ENCODE data around the gene TRNAU1AP. TPM values are rescaled to one million over a fixed set of nuclear protein-coding genes. Genes with fewer than 3 reads are reported as not detected.

The TRNAU1AP gene
- total and polyA plus RNA-seq, 10 of the 15 experiments (the other 5 are each of a cell fraction or from before 2014, with no cell fraction given): 24.3 to 67.0 (median 31.8) TPM

- H3K9me3 ChIP-seq (replicated peaks; ENCODE audit: control insufficient read depth, insufficient read depth, low read length): no peaks in the 10 kb centered on the region
- ATAC-seq: no peak
- intact Hi-C loops (cut with micrococcal nuclease; ENCODE audit: unreplicated experiment): no loop called here
- H4K20me1 ChIP-seq (ENCODE audit: control insufficient read depth, insufficient read depth): no peaks in the 10 kb centered on the region
- no peak overlapping the region for H3K4me2 ChIP-seq (ENCODE audit: control insufficient read depth, insufficient read depth)
- no peaks in the 10 kb centered on the region for H3K27me3 ChIP-seq (replicated peaks in 1 of 2; ENCODE audit: control insufficient read depth in 2 of 2, insufficient read depth in 2 of 2, low read length in 1 of 2)
- ChIA-PET CTCF (no interaction called here), POLR2A (interaction anchor here (0.6 kb wide), 1 partner anchor 220 kb away, joined by 3 read pairs; no protein-coding TSS in a partner anchor), RAD21 (ENCODE audit: unreplicated experiment) (no interaction called here), SMC1A (ENCODE audit: uncharacterized antibody, unreplicated experiment) (interaction anchor here (0.7 kb wide), 1 partner anchor 17 kb away, joined by 3 read pairs; no protein-coding TSS in a partner anchor)
- H3K4me3 ChIP-seq: no peak overlapping the region
- WGBS (ENCODE audit: insufficient coverage, insufficient replicate concordance, low lambda C conversion rate, missing lambda C conversion rate): 97% methylated on average over 11 of the region's 11 CpGs
- H3K36me3 ChIP-seq (ENCODE audit: control insufficient read depth in 2 of 2, insufficient read depth in 2 of 2, low read length in 1 of 2): peaks cover 9 to 25% of the 10 kb centered on the region in 2 experiments
- H3K9ac ChIP-seq (ENCODE audit: control insufficient read depth, insufficient read depth, low read length): no peak overlapping the region
- peaks cover 4% of the 10 kb centered on the region for H3K79me2 ChIP-seq (ENCODE audit: control insufficient read depth, insufficient read depth, low read length)
- no peak overlapping the region for H3K27ac ChIP-seq (ENCODE audit: control insufficient read depth, insufficient read depth)
- in situ Hi-C loops (cut with MboI): no loop called here
- peaks cover 6% of the 10 kb centered on the region for H3K4me1 ChIP-seq (ENCODE audit: control insufficient read depth, insufficient read depth, low read length)
- FAIRE-seq: no peak
- no TSS peak for BruUV-seq (replicated peaks)
- no peak overlapping the region for H2AFZ ChIP-seq (ENCODE audit: control insufficient read depth, low read depth, low read length)
- DNase-seq (ENCODE audit: low read depth, low spot score): no peak
- TF ChIP-seq ASH2L (IDR thresholded peaks at IDR 0.05; ENCODE audit: borderline replicate concordance, low read depth): no peak
- no peak for TF ChIP-seq ATF3 (IDR thresholded peaks at IDR 0.05; ENCODE audit: borderline replicate concordance, extremely low read depth, low read depth, low read length)
- no peak for TF ChIP-seq E4F1 (IDR thresholded peaks at IDR 0.05; ENCODE audit: borderline replicate concordance, partially characterized antibody)
- no peak for TF ChIP-seq BHLHE40 (IDR thresholded peaks at IDR 0.05; ENCODE audit: borderline replicate concordance in 1 of 2, low read depth in 2 of 2, low read length in 1 of 2)
- TF ChIP-seq ZBTB11 (CRISPR knock-in tag; IDR thresholded peaks at IDR 0.05): no peak
- no peak for TF ChIP-seq JUND (IDR thresholded peaks at IDR 0.05; ENCODE audit: low read depth, low read length)
- TF ChIP-seq RB1 (IDR thresholded peaks at IDR 0.05; ENCODE audit: borderline replicate concordance): no peak
- TF ChIP-seq HSF1 (IDR thresholded peaks at IDR 0.05; ENCODE audit: low read depth, low read length): no peak
- no peak for TF ChIP-seq BACH1 (IDR thresholded peaks at IDR 0.05; ENCODE audit: borderline replicate concordance)
- no peak for TF ChIP-seq BCL11A (IDR thresholded peaks at IDR 0.05; ENCODE audit: low read depth, low read length)
- no peak for TF ChIP-seq E2F4 (IDR thresholded peaks at IDR 0.05; ENCODE audit: low read depth, low read length)
- TF ChIP-seq TBL1XR1 (IDR thresholded peaks at IDR 0.05; ENCODE audit: low read depth, low read length): no peak
- no peak for TF ChIP-seq ESRRA (IDR thresholded peaks at IDR 0.05; ENCODE audit: low read length)
- TF ChIP-seq ELK1 (IDR thresholded peaks at IDR 0.05; ENCODE audit: low read depth, low read length): no peak
These were observed 20.7 kb downstream of the TRNAU1AP start for GRCh38 chr1:28573564-28573963.

All from GM12878 (cell line).